Subcutaneous abdominal adipose tissue (tissue), 5 donors: ENCODE measurements around the gene UBE2Z.

Experiments used
- H3K27ac ChIP-seq: one replicate; pipeline ENCODE4 v1.7.0; 2013; ENCODE audit warnings: low read depth, mild to moderate bottlenecking, inconsistent platforms, low read length, moderate library complexity
- H3K27me3 ChIP-seq, 5 donors: one replicate each; pipeline ENCODE4 v1.7.0; 2013; ENCODE audit warnings: low read length in 5 of 5, inconsistent platforms in 1 of 5; ENCODE audit not compliant: control insufficient read depth in 5 of 5, insufficient read depth in 4 of 5
- H3K36me3 ChIP-seq, 5 donors: one replicate each; pipeline ENCODE4 v1.7.0; 2013; ENCODE audit warnings: low read length in 5 of 5; ENCODE audit not compliant: control insufficient read depth in 5 of 5, insufficient read depth in 5 of 5
- H3K4me1 ChIP-seq, 5 donors: one replicate each; pipeline ENCODE4 v1.7.0; 2013; ENCODE audit warnings: low read length in 5 of 5, mild to moderate bottlenecking in 3 of 5, moderate library complexity in 1 of 5; ENCODE audit not compliant: control insufficient read depth in 5 of 5, insufficient read depth in 5 of 5
- H3K4me3 ChIP-seq, 5 donors: one replicate each; pipeline ENCODE4 v1.7.0; 2013; ENCODE audit warnings: low read length in 5 of 5, low read depth in 1 of 5
- H3K9ac ChIP-seq, 5 donors: one replicate each; pipeline ENCODE4 v1.7.0; 2013; ENCODE audit warnings: low read length in 5 of 5, mild to moderate bottlenecking in 4 of 5, moderate library complexity in 3 of 5
- H3K9me3 ChIP-seq, 5 donors: one replicate each; pipeline ENCODE4 v1.7.0; 2013; ENCODE audit warnings: low read length in 5 of 5; ENCODE audit not compliant: control insufficient read depth in 5 of 5
- donor health status: healthy.
- donor health status: healthy.
- donor health status: healthy.
- donor health status: healthy.
- donor health status: healthy.

The UBE2Z gene

GRCh38 chr17:48903401-48903800 lies 4.8 kb upstream of the UBE2Z start:
- H3K9ac ChIP-seq, result no peak overlapping the region
- H3K9me3 ChIP-seq, result no peaks in the 10 kb centered on the region
- H3K36me3 ChIP-seq, result peaks cover 0 to 2% (median 1%) of the 10 kb centered on the region in 5 donors
- no peak overlapping the region for H3K27ac ChIP-seq
- peaks cover 0 to 3% (median 0%) of the 10 kb centered on the region in 5 donors for H3K27me3 ChIP-seq
- no peak overlapping the region for H3K4me3 ChIP-seq
- H3K4me1 ChIP-seq, result peaks cover 3 to 8% (median 7%) of the 10 kb centered on the region in 5 donors

DNA sequence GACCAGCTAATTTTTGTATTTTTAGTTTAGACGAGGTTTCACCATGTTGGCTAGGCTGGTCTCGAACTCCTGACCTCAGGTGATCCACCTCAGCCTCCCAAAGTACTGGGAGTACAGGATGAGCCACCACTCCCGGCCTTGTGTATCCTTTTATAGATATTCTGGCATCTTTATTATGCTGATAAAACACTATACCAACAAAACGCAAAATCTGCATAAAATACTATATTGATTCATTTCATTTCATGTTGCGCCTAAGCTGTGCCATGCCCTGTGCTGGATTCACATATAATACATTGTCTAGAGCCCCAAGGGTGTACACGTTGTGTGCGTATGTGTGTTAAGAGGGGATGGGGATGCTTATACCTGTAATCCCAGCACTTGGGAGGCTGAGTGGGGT lies 3.8 kb upstream of the UBE2Z start:
- Histone ChIP-seq H3K9me3 (no peaks in the 10 kb centered on the region), H3K27ac (no peak overlapping the region), H3K4me3 (no peak overlapping the region), H3K36me3 (no peaks in the 10 kb centered on the region), H3K9ac (no peak overlapping the region), H3K27me3 (peaks cover 0 to 3% (median 0%) of the 10 kb centered on the region in 5 donors), H3K4me1 (peaks cover 3 to 12% (median 11%) of the 10 kb centered on the region in 5 donors)

DNA sequence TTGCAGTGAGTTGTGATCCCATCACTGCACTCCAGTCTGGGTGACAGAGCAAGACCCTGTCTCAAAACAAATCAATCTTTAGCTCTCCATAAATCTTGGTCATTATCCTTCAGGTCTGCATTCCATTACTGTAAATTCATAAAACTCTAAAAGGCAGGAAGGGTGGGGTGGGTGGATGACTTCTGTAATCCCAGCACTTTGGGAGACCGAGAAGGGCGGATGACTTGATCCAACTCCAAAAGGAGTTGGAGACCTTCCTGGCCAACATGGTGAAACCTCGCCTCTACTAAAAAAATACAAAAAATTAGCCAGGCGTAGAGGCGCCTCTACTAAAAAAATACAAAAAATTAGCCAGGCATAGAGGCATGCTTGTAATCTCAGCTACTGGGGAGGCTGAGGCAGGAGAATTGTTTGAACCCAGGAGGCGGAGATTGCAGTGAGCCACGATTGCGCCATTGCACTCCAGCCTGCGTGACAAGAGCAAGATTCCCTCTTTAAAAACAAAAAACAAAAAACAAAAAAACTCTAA lies 2.2 kb upstream of the UBE2Z start:
- Histone ChIP-seq H3K4me1 (peaks cover 3 to 28% (median 25%) of the 10 kb centered on the region in 5 donors), H3K4me3 (no peak overlapping the region), H3K27me3 (peaks cover 0 to 3% (median 0%) of the 10 kb centered on the region in 5 donors), H3K36me3 (peaks cover 3 to 7% (median 5%) of the 10 kb centered on the region in 5 donors), H3K9ac (no peak overlapping the region), H3K9me3 (no peaks in the 10 kb centered on the region), H3K27ac (no peak overlapping the region)

DNA sequence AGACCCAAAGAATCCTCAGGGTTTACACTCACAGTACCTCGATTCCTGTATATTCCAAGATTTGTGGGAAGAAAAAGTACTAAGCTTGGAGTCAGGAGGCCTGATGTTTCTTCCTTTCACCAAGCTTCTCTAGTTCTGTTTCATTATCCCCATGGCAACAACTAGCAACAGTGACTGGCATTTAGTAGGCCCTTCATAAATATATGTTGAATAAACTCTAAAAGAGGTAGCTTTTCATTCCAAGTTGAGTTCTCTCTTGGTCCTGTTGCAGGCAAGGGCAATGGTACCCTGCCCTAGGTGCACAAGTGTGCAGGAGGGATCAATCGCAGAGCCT lies 527 bp upstream of the UBE2Z start:
- peak overlapping the region; percentile 75 for H3K27ac ChIP-seq
- H3K9me3 ChIP-seq, result no peaks in the 10 kb centered on the region
- H3K36me3 ChIP-seq, result peaks cover 8 to 19% (median 13%) of the 10 kb centered on the region in 5 donors
- H3K4me3 ChIP-seq, result peak overlapping the region; percentile 72 to 92 (median 82)
- H3K4me1 ChIP-seq, result peaks cover 3 to 32% (median 26%) of the 10 kb centered on the region in 5 donors
- no peaks in the 10 kb centered on the region for H3K27me3 ChIP-seq
- H3K9ac ChIP-seq, result peak overlapping the region in 4 of 5 donors; percentile 68 to 78 (median 74)

GRCh38 chr17:48908853-48909394 lies 717 bp downstream of the UBE2Z start:
- H3K4me1 ChIP-seq, result peaks cover 3 to 32% (median 26%) of the 10 kb centered on the region in 5 donors

DNA sequence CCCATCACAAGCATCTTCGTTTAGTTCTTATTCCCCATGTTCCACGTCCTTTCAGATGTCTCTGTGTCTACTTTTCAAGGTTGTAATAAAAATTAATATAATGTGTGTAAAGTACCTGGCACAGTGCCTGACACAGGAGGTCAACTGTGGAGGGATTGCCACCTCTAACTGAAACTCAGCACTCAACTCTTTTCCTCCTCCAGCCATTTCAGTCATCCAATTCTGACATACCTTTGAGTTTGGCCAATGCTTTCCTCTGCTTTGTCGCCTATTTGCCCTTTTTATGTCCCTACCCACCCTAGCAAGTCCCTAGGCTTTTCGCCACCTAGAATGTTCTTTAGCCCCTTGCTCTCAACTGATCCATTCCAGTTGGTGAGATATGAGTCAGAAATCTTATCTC lies 1.6 kb downstream of the UBE2Z start:
- Histone ChIP-seq H3K27me3 (no peaks in the 10 kb centered on the region), H3K4me1 (peaks cover 3 to 32% (median 26%) of the 10 kb centered on the region in 5 donors), H3K27ac (peak overlapping the region; percentile 75), H3K4me3 (peak overlapping the region; percentile 72 to 92 (median 82)), H3K9ac (peak overlapping the region in 3 of 5 donors; percentile 67 to 77 (median 70)), H3K9me3 (no peaks in the 10 kb centered on the region), H3K36me3 (peaks cover 11 to 34% (median 23%) of the 10 kb centered on the region in 5 donors)

More at GRCh38 chr17:48908853-48909394, 717 bp downstream of the UBE2Z start:
- peak overlapping the region; percentile 72 to 92 (median 82) for H3K4me3 ChIP-seq
- peak overlapping the region; percentile 66 to 78 (median 76) for H3K9ac ChIP-seq
- H3K9me3 ChIP-seq, result no peaks in the 10 kb centered on the region
- H3K36me3 ChIP-seq, result peaks cover 8 to 30% (median 23%) of the 10 kb centered on the region in 5 donors
- no peaks in the 10 kb centered on the region for H3K27me3 ChIP-seq
- H3K27ac ChIP-seq, result peak overlapping the region; percentile 75

GRCh38 chr17:48910370-48910769 lies 2.2 kb downstream of the UBE2Z start:
- Histone ChIP-seq H3K9me3 (no peaks in the 10 kb centered on the region), H3K4me1 (peaks cover 3 to 37% (median 26%) of the 10 kb centered on the region in 5 donors), H3K27me3 (no peaks in the 10 kb centered on the region), H3K27ac (peak overlapping the region; percentile 75), H3K36me3 (peaks cover 11 to 40% (median 27%) of the 10 kb centered on the region in 5 donors), H3K4me3 (no peak overlapping the region), H3K9ac (no peak overlapping the region)

GRCh38 chr17:48912476-48912875 lies 4.3 kb downstream of the UBE2Z start:
- Histone ChIP-seq H3K9ac (no peak overlapping the region), H3K27ac (no peak overlapping the region), H3K27me3 (no peaks in the 10 kb centered on the region), H3K36me3 (peaks cover 14 to 61% (median 40%) of the 10 kb centered on the region in 5 donors), H3K9me3 (no peaks in the 10 kb centered on the region), H3K4me3 (no peak overlapping the region), H3K4me1 (peaks cover 3 to 41% (median 26%) of the 10 kb centered on the region in 5 donors)

DNA sequence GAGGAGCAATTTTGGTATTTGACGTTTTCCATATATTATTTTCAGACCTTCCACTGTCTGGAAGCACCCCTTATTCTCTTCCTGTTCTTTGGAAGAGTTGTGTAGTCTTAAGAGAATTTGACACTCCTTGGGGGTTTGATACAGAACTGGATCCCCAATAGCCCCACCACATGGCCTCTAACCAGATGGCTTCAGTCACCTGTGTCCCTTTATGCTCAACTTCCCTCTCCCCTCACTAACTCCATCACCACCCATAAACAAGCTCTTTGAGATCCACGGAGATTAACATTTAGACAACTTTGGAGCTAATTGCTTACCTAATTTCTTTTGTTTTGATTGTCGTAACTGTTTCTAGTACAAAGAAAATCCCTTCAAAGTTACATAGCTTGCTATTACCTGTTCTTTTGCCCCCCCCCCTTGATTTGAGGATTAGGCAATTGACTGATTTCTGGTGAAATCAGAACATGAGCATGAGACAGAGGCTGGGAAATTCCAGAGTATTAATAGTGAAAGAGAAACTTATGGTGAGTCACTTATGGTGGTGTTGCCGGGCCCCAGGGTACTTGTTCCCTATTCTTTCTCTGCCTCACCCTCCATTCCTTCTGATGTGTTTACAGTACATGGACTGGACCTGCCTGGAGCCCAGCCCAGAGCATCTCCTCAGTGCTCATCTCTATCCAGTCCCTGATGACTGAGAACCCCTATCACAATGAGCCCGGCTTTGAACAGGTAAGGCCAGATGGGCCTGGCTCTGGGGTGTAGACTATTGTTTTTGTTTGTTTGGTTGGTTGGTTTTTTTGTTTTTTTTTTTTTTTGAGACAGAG lies 7.5 kb downstream of the UBE2Z start:
- H3K36me3 ChIP-seq, result peaks cover 19 to 91% (median 60%) of the 10 kb centered on the region in 5 donors
- H3K27ac ChIP-seq, result peak overlapping the region; percentile 38

More for the DNA sequence above, 7.5 kb downstream of the UBE2Z start:
- Histone ChIP-seq H3K4me3 (no peak overlapping the region), H3K9me3 (no peaks in the 10 kb centered on the region), H3K27me3 (no peaks in the 10 kb centered on the region), H3K9ac (peak overlapping the region in 2 of 5 donors; percentile 7 to 20), H3K4me1 (peaks cover 0 to 17% (median 3%) of the 10 kb centered on the region in 5 donors)
